Fibroblast of lung (primary cell): Measurements from ENCODE around the gene RTN4. TPM values are rescaled to one million over a fixed set of nuclear protein-coding genes. Genes with fewer than 3 reads are reported as not detected.
A peak's percentile ranks its signal among the peaks of the same experiment; 100 is the strongest.

ENCODE experiments used
- DNase-seq, 2 donors: peaks; one replicate each; pipeline versions ENCODE4 v3.0.0 to v3.0.0-alpha.2; 2010; ENCODE audit warnings: low read depth in 2 of 2
- H2AFZ ChIP-seq: 2 replicates; pipeline ENCODE4 v1.5.1; 2012; ENCODE audit warnings: low read length, control low read depth, inconsistent platforms
- H3K27ac ChIP-seq: 2 replicates; pipeline ENCODE4 v1.5.1; 2011; ENCODE audit warnings: low read length, control low read depth; ENCODE audit not compliant: insufficient read depth
- H3K27me3 ChIP-seq: 2 replicates; pipeline ENCODE4 v1.5.1; 2011; ENCODE audit warnings: mild to moderate bottlenecking, low read length; ENCODE audit not compliant: control insufficient read depth, insufficient read depth
- H3K36me3 ChIP-seq: 2 replicates; pipeline ENCODE4 v1.5.1; 2011; ENCODE audit warnings: low read length; ENCODE audit not compliant: control insufficient read depth, insufficient read depth
- H3K4me1 ChIP-seq: 2 replicates; pipeline ENCODE4 v1.5.1; 2011; ENCODE audit warnings: low read length; ENCODE audit not compliant: control insufficient read depth, insufficient read depth; ENCODE audit errors: extremely low read depth
- H3K4me2 ChIP-seq: 2 replicates; pipeline ENCODE4 v1.5.1; 2011; ENCODE audit warnings: low read length, control low read depth; ENCODE audit not compliant: insufficient read depth; ENCODE audit errors: extremely low read depth
- H3K4me3 ChIP-seq, 4 experiments: fragments of 200-600 bp in 1 of 4; sonication (generic) in 1 of 4; replicated peaks in 1 of 4; 2 replicates each; pipeline ENCODE4 v1.5.1; 2011 to 2016; ENCODE audit warnings: low read length in 4 of 4, low read depth in 3 of 4, mild to moderate bottlenecking in 3 of 4, control low read depth in 2 of 4, inconsistent platforms in 1 of 4, mixed read lengths in 1 of 4; ENCODE audit not compliant: insufficient read depth in 1 of 4; ENCODE audit errors: control extremely low read depth in 1 of 4
- H3K79me2 ChIP-seq: 2 replicates; pipeline ENCODE4 v1.5.1; 2012; ENCODE audit warnings: mild to moderate bottlenecking, low read length, inconsistent platforms; ENCODE audit not compliant: control insufficient read depth, insufficient read depth
- H3K9ac ChIP-seq: 2 replicates; pipeline ENCODE4 v1.5.1; 2011; ENCODE audit warnings: mild to moderate bottlenecking, low read length, control low read depth; ENCODE audit not compliant: insufficient read depth
- H3K9me3 ChIP-seq: 2 replicates; pipeline ENCODE4 v1.5.1; 2012; ENCODE audit warnings: low read depth, low read length; ENCODE audit not compliant: control insufficient read depth, insufficient read depth
- H4K20me1 ChIP-seq: 2 replicates; pipeline ENCODE4 v1.5.1; 2011; ENCODE audit warnings: low read length; ENCODE audit not compliant: control insufficient read depth, insufficient read depth; ENCODE audit errors: extremely low read depth
- CTCF ChIP-seq, 2 donors: IDR thresholded peaks in 1 of 2; conservative IDR thresholded peaks in 1 of 2; 1 replicate in 1 of 2; 2 replicates in 1 of 2; pipeline ENCODE4 v1.5.1; 2011 to 2012; ENCODE audit warnings: low read length in 2 of 2, control low read depth in 1 of 2, inconsistent platforms in 1 of 2, low read depth in 1 of 2, mild to moderate bottlenecking in 1 of 2
- EZH2 ChIP-seq: IDR thresholded peaks from 2 replicates; pipeline ENCODE4 v1.5.1; 2012; ENCODE audit warnings: low read length, control low read depth, mild to moderate bottlenecking; ENCODE audit errors: missing control alignments
- polyA plus RNA-seq, 2 donors: library from polyadenylated mRNA; depleted of rRNA in 1 of 2; stranded (reverse) in 1 of 2; unstranded in 1 of 2; fragments of >200 nt; gene quantifications; 2 replicates each; pipeline ENCODE4 v1.2.1, GENCODE V29; 2011 to 2012; ENCODE audit warnings: missing spikeins in 1 of 2
- total RNA-seq: library from RNA; depleted of rRNA; stranded (reverse); fragments of >200 nt; gene quantifications from 2 replicates; pipeline ENCODE4 v1.2.1, GENCODE V29; 2014

RTN4 gene
- total and polyA plus RNA-seq, 2 donors (not counting 1 experiment from before 2014, with no cell fraction given): 560 to 1,326 TPM

- Histone ChIP-seq H3K27me3 (no peaks in the 10 kb centered on the region), H3K4me3 (peak overlapping the region in 2 of 4 experiments; percentile 8 to 40), H3K4me1 (peaks cover 19% of the 10 kb centered on the region), H3K27ac (no peak overlapping the region), H3K79me2 (peaks cover 100% of the 10 kb centered on the region), H4K20me1 (peaks cover 32% of the 10 kb centered on the region), H3K9ac (no peak overlapping the region), H3K9me3 (no peaks in the 10 kb centered on the region), H3K36me3 (no peaks in the 10 kb centered on the region), H3K4me2 (peak overlapping the region; percentile 52), H2AFZ (no peak overlapping the region)
- TF ChIP-seq CTCF (conservative IDR thresholded peaks at IDR 0.05 in 1 of 2, IDR thresholded peaks at IDR 0.05 in 1 of 2; ENCODE audit: low read depth in 1 of 2, low read length in 2 of 2) (no peak), EZH2 (no peak)
- DNase-seq: no peak
These were observed 38.2 kb downstream of the RTN4 start for GRCh38 chr2:55011831-55012671.

DNA sequence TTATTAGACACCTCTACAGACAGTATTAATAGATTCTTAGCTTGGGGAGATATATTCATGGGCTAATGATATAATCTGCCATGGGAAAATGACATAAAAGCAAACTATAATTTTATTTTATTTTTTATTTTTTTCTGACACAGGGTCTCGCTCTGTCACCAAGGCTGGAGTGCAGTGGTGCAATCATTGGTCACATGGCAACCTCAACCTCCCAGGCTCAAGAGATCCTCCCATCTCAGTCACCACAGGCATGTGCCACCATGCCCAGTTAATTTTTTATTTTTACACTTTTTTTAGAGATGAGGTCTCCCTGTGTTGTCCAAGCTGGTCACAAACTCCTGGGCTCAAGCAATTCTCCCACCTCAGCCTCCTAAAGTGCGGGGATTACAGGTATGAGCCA lies 39.3 kb downstream of the RTN4 start:
- H3K9me3 ChIP-seq: no peaks in the 10 kb centered on the region
- peaks cover 29% of the 10 kb centered on the region for H4K20me1 ChIP-seq
- peaks cover 100% of the 10 kb centered on the region for H3K79me2 ChIP-seq
- no peak overlapping the region for H2AFZ ChIP-seq
- peak overlapping the region; percentile 95 for H3K4me2 ChIP-seq
- TF ChIP-seq CTCF (conservative IDR thresholded peaks at IDR 0.05 in 1 of 2, IDR thresholded peaks at IDR 0.05 in 1 of 2; ENCODE audit: low read depth in 1 of 2, low read length in 2 of 2) (no peak), EZH2 (no peak)
- H3K9ac ChIP-seq: no peak overlapping the region
- H3K36me3 ChIP-seq: no peaks in the 10 kb centered on the region
- H3K4me3 ChIP-seq: peak overlapping the region in 1 of 4 experiments; percentile 40
- DNase-seq: peak; percentile 29 to 43
- H3K27ac ChIP-seq: no peak overlapping the region
- peaks cover 19% of the 10 kb centered on the region for H3K4me1 ChIP-seq
- no peaks in the 10 kb centered on the region for H3K27me3 ChIP-seq

GRCh38 chr2:55010149-55010591 lies 40.1 kb downstream of the RTN4 start:
- Histone ChIP-seq H3K9me3 (no peaks in the 10 kb centered on the region), H3K27me3 (no peaks in the 10 kb centered on the region), H2AFZ (no peak overlapping the region), H3K4me1 (peaks cover 19% of the 10 kb centered on the region), H4K20me1 (peaks cover 27% of the 10 kb centered on the region), H3K79me2 (peaks cover 100% of the 10 kb centered on the region), H3K9ac (no peak overlapping the region), H3K36me3 (no peaks in the 10 kb centered on the region), H3K4me3 (peak overlapping the region; percentile 17 to 44 (median 37)), H3K4me2 (peak overlapping the region; percentile 95), H3K27ac (peak overlapping the region; percentile 15)
- TF ChIP-seq EZH2 (no peak), CTCF (conservative IDR thresholded peaks at IDR 0.05 in 1 of 2, IDR thresholded peaks at IDR 0.05 in 1 of 2; ENCODE audit: low read depth in 1 of 2, low read length in 2 of 2) (no peak)
- peak; percentile 46 to 59 for DNase-seq
